CD4-positive, alpha-beta T cell treated with Interleukin-2 at 100 ng/mL for 4 hours (primary cell): Measurements from ENCODE around the gene FRYL.
"Not testable (repeated sequence)": the region's sequence is repeated elsewhere in the genome, so short reads cannot be mapped to it uniquely, and the experiment has no call there.

Source experiments
- DNase-seq: peaks from one replicate; pipeline ENCODE4 v3.0.0-alpha.2; 2020; ENCODE audit warnings: low spot score

The FRYL gene

DNA sequence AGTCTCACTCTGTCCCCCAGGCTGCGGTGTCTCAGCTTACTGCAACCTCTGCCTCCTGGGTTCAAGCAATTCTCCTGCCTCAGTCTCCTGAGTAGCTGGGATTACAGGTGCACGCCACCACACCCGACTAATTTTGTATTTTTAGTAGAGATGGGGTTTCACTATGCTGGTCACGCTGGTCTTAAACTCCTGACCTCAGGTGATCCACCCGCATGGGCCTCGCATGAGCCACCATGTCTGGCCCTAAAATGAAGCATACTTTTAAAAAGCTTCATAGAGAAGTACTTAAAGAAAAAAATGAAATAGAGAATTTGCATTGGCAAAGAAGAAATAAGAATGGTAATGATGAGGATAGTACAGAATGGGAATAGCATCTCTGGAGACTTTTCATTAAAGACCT lies 82.6 kb downstream of the FRYL start:
- not testable (repeated sequence) for DNase-seq

DNA sequence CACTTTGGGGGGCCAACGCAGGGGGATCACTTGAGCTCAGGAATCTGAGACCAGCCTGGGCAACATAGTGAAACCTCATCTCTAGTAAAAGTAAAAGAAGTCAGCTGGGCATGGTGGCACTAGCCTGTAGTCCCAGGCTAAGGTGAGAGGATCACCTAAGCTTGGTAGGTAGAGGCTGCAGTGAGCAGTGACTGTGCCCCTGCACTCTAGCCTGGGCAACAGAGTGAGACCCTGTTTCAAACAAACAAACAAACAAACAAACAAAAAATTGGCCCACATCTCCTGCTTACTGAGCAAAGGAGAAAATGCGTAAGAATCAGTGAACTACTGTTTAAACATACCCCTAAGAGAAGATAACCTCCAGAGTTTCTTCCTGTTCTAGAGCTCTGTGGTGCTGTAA lies 85.3 kb downstream of the FRYL start:
- DNase-seq: no peak

DNA sequence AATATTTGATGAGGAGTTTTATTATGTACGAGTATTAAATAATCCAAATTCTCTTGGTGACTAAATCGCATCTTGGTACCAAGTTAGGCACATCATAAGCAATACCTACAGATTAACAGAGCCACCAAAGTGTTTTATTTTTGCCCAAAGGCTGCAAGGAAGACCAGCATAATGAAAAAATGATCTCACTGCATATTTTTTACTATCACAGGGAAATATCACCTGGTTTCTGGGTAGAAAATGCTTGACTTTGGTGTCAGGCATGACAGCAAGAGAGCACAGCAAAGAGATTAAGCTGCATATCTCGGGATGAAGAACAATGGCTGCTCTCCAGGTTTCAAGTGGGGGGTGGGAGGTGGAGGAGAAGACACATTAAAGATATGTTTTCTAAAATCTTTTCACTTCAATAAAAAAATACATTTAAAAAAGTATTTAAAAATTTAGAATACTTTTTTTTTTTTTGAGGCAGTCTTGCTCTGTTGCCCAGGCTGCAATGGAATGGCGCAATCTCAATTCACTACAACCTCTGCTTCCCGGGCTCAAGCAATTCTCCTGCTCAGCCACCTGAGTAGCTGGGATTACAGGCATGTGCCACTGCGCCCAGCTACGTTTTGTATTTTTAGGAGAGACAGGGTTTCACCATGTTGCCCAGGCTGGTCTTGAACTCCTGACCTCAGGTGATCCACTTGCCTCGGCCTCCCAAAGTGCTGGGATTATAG lies 86.1 kb downstream of the FRYL start:
- DNase-seq: no peak

DNA sequence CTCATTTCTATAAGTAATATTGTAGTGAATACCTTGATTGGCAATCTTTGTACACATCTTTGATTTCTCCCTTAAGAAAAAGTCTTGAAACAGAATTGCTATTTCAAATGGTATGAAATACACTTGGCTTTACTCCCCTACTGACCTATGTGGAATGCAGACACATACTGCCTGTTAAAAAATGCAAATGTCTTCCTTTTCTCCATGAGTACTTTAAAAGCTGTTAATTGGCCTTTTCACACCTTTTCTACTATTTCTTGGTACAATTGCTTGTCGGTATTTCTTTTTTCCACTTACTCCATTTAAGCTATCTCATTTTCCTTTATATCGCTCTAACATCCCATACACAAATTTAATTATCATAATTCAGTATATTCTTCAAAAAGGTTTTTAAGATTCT lies 87.2 kb downstream of the FRYL start:
- DNase-seq: no peak

DNA sequence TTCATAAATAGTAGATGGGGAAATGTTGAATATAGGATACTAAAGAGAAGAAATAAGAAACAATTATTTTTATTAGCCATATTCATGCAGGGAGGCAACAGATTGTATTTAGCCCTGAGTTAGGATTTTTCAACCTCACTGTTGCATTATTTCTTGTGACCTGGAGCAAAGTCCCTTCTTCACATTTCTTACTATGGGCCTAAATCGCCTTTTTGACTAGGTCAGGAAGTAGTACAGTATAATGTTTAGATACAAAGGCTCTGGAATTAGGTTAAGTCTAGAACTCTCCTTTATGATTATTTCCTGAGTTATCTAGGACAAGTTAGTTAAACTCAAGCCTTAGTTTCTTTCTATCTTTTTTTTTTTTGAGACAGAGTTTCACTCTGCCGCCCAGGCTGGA lies 88.0 kb downstream of the FRYL start:
- no peak for DNase-seq

- no peak for DNase-seq
Measured at GRCh38 chr4:48688953-48689352, 91.1 kb downstream of the FRYL start.

DNA sequence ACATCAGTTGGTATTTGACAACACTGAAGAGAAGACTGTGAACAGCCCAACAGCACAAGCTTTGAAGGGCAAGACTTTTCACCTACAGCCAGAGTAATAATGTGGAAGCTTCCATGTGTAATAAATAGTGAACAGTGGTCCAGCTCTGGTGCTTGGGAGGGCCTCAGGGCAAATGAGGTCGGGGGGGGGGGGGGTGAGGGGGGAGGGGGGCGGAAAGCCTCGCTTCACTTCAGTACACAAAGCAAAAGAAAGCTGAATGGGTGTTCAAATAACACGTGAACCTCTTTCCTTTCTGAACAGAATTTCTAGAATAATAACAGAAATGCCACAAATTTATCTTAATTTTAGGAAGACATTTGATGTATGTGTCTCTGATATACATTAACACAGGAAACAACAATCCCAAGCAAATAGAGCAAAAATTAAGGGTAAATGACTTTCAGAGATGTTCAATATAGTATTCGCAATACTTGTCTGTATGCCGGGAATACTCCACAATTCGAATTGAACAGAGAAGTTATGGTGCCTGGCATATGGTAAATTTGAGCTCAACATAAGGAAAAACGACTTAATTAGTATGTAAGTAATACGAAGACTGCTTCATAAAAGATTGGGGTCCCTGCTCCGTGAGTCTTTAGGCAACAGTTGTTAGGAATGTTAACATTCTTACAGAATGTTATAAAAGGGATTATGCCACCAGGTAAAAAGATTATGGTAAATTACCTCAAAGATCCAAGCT lies 92.6 kb downstream of the FRYL start:
- no peak for DNase-seq

DNA sequence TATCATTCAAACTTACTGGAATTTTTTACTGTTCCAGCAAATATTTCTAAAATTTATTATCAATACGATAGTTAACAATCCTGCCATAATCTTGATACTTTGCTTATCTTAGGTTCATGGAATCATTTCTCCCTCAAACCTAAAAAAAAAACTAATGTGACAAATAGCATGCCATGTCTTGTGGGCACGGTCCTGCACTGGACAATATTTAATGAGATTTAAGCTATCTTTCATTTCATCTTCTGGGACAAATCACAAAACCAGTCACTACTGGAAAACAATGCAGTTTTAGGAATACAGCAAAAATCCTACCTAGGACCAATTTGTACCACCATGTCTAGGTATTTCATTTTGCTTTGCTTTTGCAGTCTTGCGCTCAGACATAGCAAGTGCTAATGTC lies 93.7 kb downstream of the FRYL start:
- DNase-seq: no peak

DNA sequence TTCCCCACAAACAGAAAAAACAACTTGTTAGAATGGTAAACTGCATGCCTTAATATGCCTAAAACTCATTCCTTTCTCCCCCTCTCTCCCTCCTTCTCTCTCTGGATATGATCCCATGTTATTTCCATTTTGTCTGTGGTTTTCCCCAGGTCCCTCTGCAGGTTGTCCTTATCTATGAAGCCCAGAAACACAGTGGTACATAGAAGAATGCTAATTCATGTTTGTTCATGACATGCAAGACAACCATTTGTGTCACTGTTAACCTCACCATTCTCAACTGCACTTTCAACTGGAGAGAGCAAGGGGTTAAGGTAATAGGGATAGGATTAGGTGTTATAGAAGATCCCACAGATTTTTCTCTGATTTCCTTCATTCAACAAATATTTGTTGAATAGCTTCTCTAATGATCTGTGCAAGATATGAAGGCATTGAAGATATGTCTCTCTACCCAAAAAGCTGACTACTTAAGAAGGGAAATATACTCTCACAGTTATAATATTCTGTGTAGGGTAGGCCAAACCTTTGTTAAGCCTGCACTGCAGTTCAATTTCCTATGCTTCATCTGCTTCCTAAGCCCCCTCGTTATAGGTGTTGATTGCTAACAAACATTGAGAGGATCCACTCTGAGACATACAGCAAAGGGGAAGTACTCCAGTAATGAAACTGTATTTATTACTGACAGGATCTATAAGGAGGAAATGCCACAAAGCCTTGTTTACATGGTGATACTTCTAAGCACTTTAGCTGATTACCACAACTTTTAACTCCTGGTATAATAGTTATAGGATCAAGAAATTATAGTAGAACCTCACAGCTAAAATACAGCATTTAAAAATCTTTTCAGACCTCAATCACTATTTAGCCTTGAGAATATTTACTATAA lies 96.1 kb downstream of the FRYL start:
- DNase-seq: no peak

DNA sequence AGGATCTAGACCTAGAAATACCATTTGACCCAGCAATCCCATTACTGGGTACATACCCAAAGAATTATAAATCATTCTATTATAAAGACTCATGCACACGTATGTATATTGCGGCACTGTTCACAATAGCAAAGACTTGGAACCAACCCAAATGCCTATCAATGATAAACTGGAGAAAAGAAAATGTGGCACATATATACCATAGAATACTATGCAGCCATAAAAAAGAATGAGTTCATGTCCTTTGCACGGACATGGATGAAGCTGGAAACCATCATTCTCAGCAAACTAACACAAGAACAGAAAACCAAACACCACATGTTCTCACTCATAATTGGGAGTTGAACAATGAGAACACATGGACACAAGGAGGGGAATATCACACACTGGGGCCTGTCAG lies 97.2 kb downstream of the FRYL start:
- DNase-seq: not testable (repeated sequence)

DNA sequence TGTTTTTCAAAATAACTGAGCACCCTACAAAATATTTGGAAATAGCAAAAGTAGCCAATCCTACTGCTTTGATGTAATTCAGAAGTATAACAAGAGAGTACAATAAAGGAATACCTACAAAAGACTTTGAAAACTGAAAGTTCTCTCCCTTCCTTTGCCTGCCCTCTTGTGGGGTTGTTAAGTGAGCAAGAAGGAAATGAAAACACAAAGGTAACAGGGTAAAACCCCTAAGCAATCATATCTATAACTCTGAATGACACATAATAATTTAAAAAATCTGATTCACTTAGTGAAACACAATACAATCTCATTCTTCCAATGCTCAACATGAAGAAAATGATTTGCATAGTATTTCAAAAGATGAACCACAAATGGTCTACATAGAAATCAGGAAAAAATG lies 98.2 kb downstream of the FRYL start:
- peak; percentile 56 for DNase-seq

DNA sequence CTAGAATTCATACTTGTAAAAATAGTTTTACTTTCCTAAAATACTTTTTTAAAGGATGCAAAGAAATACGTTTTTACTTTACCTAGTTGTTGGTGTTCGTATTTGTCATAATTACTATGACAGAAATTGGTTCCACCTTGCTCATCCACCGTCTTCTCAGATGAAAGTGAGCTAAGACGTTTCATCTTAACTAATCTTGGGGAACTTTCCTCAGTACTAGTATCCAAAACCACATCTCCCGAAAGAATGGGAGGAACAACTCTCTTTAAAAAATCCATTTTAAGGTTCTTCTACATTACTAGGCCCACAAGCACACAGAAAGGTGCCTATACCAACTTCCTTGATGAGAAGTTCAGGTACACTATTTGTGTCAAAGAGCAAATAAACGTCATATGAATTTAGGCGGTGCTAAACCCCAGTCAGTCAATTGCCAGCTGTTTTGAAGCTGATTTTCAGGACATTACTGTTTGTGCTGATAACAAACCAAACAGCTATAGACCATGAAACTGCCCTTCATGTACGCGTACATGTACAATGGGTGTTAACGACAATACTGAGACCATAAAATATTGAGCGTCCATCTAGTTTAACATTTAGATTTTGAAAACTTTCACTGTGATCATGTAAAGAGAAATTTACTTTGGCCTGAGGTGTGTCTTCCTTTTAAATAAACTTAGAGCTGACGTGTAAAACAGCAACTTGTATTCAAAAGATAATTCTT lies 99.1 kb downstream of the FRYL start:
- no peak for DNase-seq

DNA sequence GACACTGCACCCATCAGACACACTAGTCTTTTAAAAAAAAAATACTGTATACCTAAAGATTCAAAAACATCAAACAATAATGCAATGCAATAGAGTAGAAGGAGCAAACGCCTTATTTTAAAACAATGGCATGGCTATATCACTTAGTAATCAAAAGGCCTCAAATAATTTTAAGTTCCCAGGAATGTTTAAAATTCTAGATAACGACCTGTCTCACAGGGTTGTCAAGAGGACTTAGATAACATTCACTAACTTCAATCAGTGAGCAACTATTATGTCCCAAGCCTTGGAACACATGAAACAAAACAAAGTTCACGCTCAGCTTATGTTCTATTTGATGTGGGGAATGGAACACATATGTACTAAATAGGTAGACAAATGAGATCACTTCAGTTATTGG lies 106.5 kb downstream of the FRYL start:
- DNase-seq: no peak

GRCh38 chr4:48670587-48670986 lies 109.5 kb downstream of the FRYL start:
- DNase-seq: no peak

DNA sequence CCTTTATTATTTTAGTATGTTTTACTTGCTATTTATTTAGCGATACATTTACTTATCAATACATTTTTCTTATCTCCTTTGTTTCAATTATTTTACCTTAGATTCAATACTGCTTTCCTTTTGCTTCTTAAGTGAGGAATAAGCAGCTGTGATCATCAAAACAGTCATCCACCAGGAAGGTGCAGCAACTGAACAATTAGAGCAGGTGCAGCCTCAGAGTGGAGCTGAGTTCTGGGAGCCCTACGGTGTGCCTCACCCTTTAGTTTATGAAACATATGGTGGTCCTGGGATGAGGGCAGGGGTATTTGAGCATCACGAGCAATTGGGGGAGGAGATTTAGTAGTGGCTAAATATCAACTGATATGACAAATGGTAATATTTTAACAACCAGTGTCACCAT lies 111.0 kb downstream of the FRYL start:
- no peak for DNase-seq

DNA sequence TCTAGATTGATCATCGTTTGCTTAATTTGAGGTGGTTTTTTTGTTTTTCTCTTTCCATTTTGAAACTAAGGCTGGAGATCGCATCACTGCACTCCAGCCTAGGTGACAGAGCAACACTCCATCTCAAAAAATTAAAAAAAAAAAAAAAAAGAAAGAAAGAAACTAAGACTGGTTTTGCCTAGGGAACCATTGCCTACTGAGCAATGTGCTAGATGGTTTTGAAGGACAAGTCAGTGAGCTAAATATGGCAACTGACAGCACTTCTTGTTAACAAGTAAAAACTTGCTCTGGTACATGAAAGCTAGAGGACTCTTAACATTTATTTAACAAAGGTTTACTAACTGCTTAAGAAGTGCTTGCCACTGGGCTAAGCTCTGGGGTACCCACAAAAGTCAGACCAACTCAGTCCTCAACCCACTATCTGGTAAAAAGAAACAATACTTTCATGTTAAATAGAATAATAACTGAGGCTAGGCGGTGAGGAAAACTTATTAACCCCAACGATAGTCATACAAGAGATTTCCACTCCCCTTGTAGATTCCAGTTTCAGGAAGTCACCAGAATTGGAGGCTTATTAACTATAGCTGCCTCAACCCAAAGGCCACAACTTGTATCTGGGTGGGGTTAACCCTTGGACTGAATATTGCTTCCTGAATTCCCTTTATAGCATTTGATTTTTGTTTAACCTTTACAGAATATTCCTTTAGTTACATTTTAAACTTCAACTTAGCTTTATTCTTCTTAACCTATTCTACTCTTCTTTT lies 111.6 kb downstream of the FRYL start:
- no peak for DNase-seq

DNA sequence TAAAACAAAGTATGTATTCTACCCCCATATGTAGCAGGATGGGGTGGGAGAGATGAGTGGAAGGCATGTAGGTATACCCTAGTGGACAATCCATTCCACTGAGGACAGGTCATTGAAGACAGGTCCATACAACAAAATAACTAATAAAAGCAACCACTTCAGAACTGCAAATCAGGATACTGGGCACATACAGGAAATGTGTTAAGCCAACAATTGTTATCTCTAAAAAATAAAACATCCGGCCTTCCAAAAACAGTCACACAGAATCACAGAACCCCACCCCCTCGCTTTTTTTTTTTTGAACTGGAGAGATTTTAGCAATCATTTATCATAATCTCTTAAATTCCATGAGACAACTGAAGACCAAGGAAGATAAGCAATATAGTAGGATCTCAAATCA lies 112.9 kb downstream of the FRYL start:
- DNase-seq: no peak

- peak; percentile 42 for DNase-seq
Measured at GRCh38 chr4:48665555-48666186, 114.4 kb downstream of the FRYL start.

DNA sequence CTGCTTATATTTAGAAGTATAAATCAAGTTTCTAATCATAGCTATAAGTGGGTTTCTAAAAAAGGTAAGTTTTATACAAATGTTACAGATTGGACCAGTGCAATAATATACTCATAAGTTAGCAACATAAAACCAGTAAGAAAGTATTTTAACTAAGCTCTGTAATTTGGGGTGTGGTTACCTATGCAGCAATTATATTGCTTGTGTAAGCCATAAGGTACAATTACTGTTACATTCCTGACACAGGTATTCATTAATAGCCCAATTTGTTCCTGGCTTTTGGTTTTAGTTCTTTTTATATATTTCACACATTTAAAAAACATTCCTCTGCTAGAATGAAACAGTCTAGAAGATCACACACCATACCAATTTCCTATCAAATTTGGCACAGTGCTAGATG lies 115.1 kb downstream of the FRYL start:
- no peak for DNase-seq

DNA sequence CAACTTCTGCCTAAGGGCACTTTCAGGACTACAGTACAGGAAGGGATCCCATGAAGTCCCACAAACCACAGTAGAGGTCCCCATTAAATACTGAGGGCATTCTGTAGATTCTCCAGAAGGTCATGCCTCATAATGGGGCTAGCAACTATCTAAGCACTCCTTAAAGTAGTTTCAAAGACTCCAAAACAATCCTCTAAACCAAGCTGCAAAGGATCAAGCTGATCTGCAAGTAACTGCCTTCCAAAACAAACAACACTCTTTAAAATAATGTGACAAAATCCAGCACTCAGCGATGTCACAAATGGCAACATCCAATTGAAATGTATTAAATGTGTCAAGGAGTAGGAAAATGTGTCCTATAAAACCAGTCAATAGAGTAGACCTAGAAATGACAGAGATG lies 118.7 kb downstream of the FRYL start:
- DNase-seq: no peak

GRCh38 chr4:48660347-48660746 lies 119.7 kb downstream of the FRYL start:
- DNase-seq: no peak
